HepG2 (cell line): Measurements from ENCODE around the gene EP300. TPM values are rescaled to one million over a fixed set of nuclear protein-coding genes. Genes with fewer than 3 reads are reported as not detected.

Experiments
- HNRNPLL ChIP-seq: fragments of 200-400 bp; formaldehyde crosslinking; IDR thresholded peaks from 2 replicates; pipeline ENCODE4 v1.6.1; 2017; ENCODE audit warnings: mild to moderate bottlenecking, low read depth, low read length; ENCODE audit not compliant: poor library complexity, severe bottlenecking
- NR3C1 ChIP-seq: sonication (generic); formaldehyde crosslinking; IDR thresholded peaks from 2 replicates; pipeline ENCODE4 v1.4.0; 2020; ENCODE audit warnings: missing genetic modification reagents
- STAG1 ChIP-seq: sonication (generic); formaldehyde crosslinking; IDR thresholded peaks from 2 replicates; pipeline ENCODE4 v1.4.0; 2020; ENCODE audit warnings: missing genetic modification reagents
- ZNF354B ChIP-seq: sonication (generic); formaldehyde crosslinking; IDR thresholded peaks from 2 replicates; pipeline ENCODE4 v1.8.0; 2022; ENCODE audit warnings: mild to moderate bottlenecking, missing genetic modification reagents
- ZSCAN21 ChIP-seq: sonication (generic); formaldehyde crosslinking; IDR thresholded peaks from 2 replicates; pipeline ENCODE4 v1.8.0; 2022; ENCODE audit warnings: mild to moderate bottlenecking, missing genetic modification reagents, moderate library complexity, borderline replicate concordance
- ZSCAN30 ChIP-seq: sonication (generic); formaldehyde crosslinking; IDR thresholded peaks from 2 replicates; pipeline ENCODE4 v1.5.0; 2020; ENCODE audit warnings: mild to moderate bottlenecking, missing genetic modification reagents
- polyA plus RNA-seq, 8 experiments: library from polyadenylated mRNA; depleted of rRNA in 3 of 8; stranded (reverse) in 7 of 8; unstranded in 1 of 8; fragments of >200 nt; fragmentation: Illumina TruSeq in 4 of 8; extraction: Trizol in 4 of 8; gene quantifications; 2 replicates each; pipeline versions ENCODE4 v1.2.1 to v1.2.3, GENCODE V29; 2011 to 2016; ENCODE audit warnings: low read depth in 4 of 8, missing spikeins in 1 of 8, mixed read lengths in 1 of 8; ENCODE audit not compliant: insufficient read depth in 1 of 8
- total RNA-seq, 5 experiments: library from RNA; depleted of rRNA; stranded (reverse); fragments of >200 nt; fragmentation: Illumina TruSeq; extraction: Trizol; gene quantifications; 2 replicates each; pipeline ENCODE4 v1.2.3, GENCODE V29; 2016; ENCODE audit warnings: low read depth in 1 of 5
- TF ChIP-seq, protein P1 (sequence below): sonication (generic); formaldehyde crosslinking; IDR thresholded peaks from 2 replicates; pipeline ENCODE4 v1.5.1; 2020; ENCODE audit warnings: mild to moderate bottlenecking, missing genetic modification reagents
- TF ChIP-seq, protein P2 (sequence below): sonication (generic); formaldehyde crosslinking; IDR thresholded peaks from 2 replicates; pipeline ENCODE4 v1.5.0; 2020; ENCODE audit warnings: missing genetic modification reagents
- TF ChIP-seq, protein P3 (sequence below): sonication (generic); formaldehyde crosslinking; IDR thresholded peaks from 2 replicates; pipeline ENCODE4 v1.8.0; 2022; ENCODE audit warnings: mild to moderate bottlenecking, missing genetic modification reagents, borderline replicate concordance
- TF ChIP-seq, protein P4 (sequence below): fragments of 450-650 bp; IDR thresholded peaks from 2 replicates; pipeline ENCODE4 v1.6.1; 2016
- TF ChIP-seq, protein P5 (sequence below): sonication (generic); formaldehyde crosslinking; IDR thresholded peaks from 2 replicates; pipeline ENCODE4 v1.4.0; 2020; ENCODE audit warnings: mild to moderate bottlenecking, missing genetic modification reagents
- TF ChIP-seq, protein P6 (sequence below): sonication (generic); formaldehyde crosslinking; IDR thresholded peaks from 2 replicates; pipeline ENCODE4 v1.4.0; 2020; ENCODE audit warnings: mild to moderate bottlenecking, missing genetic modification reagents, borderline replicate concordance

Gene EP300
- total and polyA plus RNA-seq, 2 of the 13 experiments (the other 11 are each of a cell fraction or from before 2014, with no cell fraction given): 13.6 to 14.9 TPM

DNA sequence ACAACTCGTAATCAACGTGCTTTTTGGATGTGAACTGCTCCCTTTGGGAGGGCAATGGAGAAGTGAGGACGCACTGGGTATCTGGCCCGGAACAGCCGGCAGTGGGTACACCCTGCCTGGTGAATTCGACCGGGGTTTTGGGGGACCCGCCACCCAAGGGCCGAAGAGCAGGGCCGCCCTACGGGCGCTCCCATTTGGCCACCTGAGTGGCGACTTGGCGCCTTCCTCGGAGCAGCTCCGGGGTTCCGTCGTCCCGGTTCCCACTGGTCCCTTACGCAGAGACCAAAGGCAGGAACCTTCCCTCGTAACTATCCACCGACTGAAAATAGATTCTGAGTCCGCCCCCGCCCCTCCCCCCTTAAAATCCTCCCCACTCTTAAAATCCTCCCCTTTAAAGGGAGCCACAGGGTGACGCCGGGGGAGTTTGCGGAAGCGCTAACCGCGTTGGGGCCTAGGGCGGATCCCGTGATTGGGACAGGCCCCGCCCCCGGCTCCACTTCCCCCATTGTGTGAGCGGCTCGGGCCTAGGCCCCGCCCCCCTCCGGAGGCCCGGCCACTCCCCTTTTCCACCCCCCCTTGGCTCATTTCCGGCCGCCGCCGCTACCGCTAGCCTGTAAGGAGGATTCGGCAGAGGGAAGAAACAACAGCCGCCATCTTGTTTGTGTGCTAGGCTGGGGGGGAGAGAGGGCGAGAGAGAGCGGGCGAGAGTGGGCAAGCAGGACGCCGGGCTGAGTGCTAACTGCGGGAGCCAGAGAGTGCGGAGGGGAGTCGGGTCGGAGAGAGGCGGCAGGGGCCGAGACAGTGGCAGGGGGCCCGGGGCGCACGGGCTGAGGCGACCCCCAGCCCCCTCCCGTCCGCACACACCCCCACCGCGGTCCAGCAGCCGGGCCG is 1.0 kb upstream of the EP300 start (continued):
- TF ChIP-seq, protein P1, sequence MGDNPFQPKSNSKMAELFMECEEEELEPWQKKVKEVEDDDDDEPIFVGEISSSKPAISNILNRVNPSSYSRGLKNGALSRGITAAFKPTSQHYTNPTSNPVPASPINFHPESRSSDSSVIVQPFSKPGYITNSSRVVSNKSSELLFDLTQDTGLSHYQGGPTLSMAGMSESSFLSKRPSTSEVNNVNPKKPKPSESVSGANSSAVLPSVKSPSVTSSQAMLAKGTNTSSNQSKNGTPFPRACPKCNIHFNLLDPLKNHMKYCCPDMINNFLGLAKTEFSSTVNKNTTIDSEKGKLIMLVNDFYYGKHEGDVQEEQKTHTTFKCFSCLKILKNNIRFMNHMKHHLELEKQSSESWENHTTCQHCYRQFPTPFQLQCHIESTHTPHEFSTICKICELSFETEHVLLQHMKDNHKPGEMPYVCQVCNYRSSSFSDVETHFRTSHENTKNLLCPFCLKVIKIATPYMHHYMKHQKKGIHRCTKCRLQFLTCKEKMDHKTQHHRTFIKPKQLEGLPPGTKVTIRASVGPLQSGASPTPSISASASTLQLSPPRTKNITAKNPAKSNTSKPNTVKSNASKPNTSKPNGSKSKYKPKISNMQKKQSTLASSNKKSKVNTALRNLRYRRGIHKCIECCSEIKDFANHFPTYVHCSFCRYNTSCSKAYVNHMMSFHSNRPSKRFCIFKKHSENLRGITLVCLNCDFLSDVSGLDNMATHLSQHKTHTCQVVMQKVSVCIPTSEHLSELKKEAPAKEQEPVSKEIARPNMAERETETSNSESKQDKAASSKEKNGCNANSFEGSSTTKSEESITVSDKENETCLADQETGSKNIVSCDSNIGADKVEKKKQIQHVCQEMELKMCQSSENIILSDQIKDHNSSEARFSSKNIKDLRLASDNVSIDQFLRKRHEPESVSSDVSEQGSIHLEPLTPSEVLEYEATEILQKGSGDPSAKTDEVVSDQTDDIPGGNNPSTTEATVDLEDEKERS: no peak
- TF ChIP-seq, protein P2, sequence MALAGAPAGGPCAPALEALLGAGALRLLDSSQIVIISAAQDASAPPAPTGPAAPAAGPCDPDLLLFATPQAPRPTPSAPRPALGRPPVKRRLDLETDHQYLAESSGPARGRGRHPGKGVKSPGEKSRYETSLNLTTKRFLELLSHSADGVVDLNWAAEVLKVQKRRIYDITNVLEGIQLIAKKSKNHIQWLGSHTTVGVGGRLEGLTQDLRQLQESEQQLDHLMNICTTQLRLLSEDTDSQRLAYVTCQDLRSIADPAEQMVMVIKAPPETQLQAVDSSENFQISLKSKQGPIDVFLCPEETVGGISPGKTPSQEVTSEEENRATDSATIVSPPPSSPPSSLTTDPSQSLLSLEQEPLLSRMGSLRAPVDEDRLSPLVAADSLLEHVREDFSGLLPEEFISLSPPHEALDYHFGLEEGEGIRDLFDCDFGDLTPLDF (CRISPR knock-in tag): no peak
- TF ChIP-seq, protein P3, sequence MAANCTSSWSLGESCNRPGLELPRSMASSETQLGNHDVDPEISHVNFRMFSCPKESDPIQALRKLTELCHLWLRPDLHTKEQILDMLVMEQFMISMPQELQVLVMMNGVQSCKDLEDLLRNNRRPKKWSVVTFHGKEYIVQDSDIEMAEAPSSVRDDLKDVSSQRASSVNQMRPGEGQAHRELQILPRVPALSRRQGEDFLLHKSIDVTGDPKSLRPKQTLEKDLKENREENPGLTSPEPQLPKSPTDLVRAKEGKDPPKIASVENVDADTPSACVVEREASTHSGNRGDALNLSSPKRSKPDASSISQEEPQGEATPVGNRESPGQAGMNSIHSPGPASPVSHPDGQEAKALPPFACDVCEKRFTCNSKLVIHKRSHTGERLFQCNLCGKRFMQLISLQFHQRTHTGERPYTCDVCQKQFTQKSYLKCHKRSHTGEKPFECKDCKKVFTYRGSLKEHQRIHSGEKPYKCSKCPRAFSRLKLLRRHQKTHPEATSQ (CRISPR knock-in tag): peak; percentile 38; the same call in 1 of the 2 replicates
- TF ChIP-seq STAG1 (CRISPR knock-in tag) (peak; percentile 10; the same call in 1 of the 2 replicates), ZNF354B (no peak), HNRNPLL (peak; percentile 58), NR3C1 (CRISPR knock-in tag) (no peak), ZSCAN30 (no peak), ZSCAN21 (0 out of 2 replicates have a peak, but pooled peaks have one; percentile 42)
- TF ChIP-seq, protein P4, sequence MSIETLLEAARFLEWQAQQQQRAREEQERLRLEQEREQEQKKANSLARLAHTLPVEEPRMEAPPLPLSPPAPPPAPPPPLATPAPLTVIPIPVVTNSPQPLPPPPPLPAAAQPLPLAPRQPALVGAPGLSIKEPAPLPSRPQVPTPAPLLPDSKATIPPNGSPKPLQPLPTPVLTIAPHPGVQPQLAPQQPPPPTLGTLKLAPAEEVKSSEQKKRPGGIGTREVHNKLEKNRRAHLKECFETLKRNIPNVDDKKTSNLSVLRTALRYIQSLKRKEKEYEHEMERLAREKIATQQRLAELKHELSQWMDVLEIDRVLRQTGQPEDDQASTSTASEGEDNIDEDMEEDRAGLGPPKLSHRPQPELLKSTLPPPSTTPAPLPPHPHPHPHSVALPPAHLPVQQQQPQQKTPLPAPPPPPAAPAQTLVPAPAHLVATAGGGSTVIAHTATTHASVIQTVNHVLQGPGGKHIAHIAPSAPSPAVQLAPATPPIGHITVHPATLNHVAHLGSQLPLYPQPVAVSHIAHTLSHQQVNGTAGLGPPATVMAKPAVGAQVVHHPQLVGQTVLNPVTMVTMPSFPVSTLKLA: no peak
- TF ChIP-seq, protein P5, sequence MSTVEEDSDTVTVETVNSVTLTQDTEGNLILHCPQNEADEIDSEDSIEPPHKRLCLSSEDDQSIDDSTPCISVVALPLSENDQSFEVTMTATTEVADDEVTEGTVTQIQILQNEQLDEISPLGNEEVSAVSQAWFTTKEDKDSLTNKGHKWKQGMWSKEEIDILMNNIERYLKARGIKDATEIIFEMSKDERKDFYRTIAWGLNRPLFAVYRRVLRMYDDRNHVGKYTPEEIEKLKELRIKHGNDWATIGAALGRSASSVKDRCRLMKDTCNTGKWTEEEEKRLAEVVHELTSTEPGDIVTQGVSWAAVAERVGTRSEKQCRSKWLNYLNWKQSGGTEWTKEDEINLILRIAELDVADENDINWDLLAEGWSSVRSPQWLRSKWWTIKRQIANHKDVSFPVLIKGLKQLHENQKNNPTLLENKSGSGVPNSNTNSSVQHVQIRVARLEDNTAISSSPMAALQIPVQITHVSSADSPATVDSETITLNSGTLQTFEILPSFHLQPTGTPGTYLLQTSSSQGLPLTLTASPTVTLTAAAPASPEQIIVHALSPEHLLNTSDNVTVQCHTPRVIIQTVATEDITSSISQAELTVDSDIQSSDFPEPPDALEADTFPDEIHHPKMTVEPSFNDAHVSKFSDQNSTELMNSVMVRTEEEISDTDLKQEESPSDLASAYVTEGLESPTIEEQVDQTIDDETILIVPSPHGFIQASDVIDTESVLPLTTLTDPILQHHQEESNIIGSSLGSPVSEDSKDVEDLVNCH: no peak
- TF ChIP-seq, protein P6, sequence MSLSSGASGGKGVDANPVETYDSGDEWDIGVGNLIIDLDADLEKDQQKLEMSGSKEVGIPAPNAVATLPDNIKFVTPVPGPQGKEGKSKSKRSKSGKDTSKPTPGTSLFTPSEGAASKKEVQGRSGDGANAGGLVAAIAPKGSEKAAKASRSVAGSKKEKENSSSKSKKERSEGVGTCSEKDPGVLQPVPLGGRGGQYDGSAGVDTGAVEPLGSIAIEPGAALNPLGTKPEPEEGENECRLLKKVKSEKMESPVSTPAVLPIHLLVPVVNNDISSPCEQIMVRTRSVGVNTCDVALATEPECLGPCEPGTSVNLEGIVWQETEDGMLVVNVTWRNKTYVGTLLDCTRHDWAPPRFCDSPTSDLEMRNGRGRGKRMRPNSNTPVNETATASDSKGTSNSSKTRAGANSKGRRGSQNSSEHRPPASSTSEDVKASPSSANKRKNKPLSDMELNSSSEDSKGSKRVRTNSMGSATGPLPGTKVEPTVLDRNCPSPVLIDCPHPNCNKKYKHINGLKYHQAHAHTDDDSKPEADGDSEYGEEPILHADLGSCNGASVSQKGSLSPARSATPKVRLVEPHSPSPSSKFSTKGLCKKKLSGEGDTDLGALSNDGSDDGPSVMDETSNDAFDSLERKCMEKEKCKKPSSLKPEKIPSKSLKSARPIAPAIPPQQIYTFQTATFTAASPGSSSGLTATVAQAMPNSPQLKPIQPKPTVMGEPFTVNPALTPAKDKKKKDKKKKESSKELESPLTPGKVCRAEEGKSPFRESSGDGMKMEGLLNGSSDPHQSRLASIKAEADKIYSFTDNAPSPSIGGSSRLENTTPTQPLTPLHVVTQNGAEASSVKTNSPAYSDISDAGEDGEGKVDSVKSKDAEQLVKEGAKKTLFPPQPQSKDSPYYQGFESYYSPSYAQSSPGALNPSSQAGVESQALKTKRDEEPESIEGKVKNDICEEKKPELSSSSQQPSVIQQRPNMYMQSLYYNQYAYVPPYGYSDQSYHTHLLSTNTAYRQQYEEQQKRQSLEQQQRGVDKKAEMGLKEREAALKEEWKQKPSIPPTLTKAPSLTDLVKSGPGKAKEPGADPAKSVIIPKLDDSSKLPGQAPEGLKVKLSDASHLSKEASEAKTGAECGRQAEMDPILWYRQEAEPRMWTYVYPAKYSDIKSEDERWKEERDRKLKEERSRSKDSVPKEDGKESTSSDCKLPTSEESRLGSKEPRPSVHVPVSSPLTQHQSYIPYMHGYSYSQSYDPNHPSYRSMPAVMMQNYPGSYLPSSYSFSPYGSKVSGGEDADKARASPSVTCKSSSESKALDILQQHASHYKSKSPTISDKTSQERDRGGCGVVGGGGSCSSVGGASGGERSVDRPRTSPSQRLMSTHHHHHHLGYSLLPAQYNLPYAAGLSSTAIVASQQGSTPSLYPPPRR (CRISPR knock-in tag): no peak
